SK-N-SH treated with all-trans-retinoic acid at 6 μM for 48 hours (cell line): ENCODE measurements around the gene EVC.

ENCODE experiments used
- ATAC-seq: fragments of 200-7000 bp; cut with Tn5 transposase; 3 replicates; pipeline ENCODE4 v1.9.1; 2020; ENCODE audit warnings: mild to moderate bottlenecking, moderate library complexity
- ARNTL ChIP-seq: fragments of 450-650 bp; formaldehyde crosslinking; IDR thresholded peaks from 2 replicates; pipeline ENCODE4 v1.5.0; 2020; ENCODE audit warnings: low read depth, mild to moderate bottlenecking, moderate library complexity, borderline replicate concordance
- BACH2 ChIP-seq: fragments of 250-450 bp; sonication (Bioruptor Pico); IDR thresholded peaks from 2 replicates; pipeline ENCODE4 v1.9.0; 2021; ENCODE audit warnings: mild to moderate bottlenecking, borderline replicate concordance
- CREB5 ChIP-seq: fragments of 250-450 bp; sonication (Bioruptor Pico); IDR thresholded peaks from 2 replicates; pipeline ENCODE4 v1.5.1; 2020; ENCODE audit warnings: low read depth, mild to moderate bottlenecking, moderate library complexity
- CSRNP3 ChIP-seq: fragments of 250-450 bp; sonication (Bioruptor Pico); IDR thresholded peaks from 2 replicates; pipeline ENCODE4 v1.5.1; 2021; ENCODE audit warnings: mild to moderate bottlenecking, moderate library complexity
- ESRRG ChIP-seq: fragments of 250-450 bp; sonication (Bioruptor Pico); IDR thresholded peaks from 2 replicates; pipeline ENCODE4 v1.6.1; 2021; ENCODE audit warnings: mild to moderate bottlenecking
- GLIS3 ChIP-seq: fragments of 250-450 bp; sonication (Bioruptor Pico); IDR thresholded peaks from 2 replicates; pipeline ENCODE4 v1.5.0; 2020; ENCODE audit warnings: mild to moderate bottlenecking, moderate library complexity
- ISL1 ChIP-seq: fragments of 250-450 bp; sonication (Bioruptor Pico); IDR thresholded peaks from 2 replicates; pipeline ENCODE4 v2.1.2; 2022; ENCODE audit warnings: mild to moderate bottlenecking, moderate library complexity
- OSR1 ChIP-seq: fragments of 250-450 bp; sonication (Bioruptor Pico); IDR thresholded peaks from 2 replicates; pipeline ENCODE4 v1.8.0; 2022; ENCODE audit warnings: moderate library complexity, mild to moderate bottlenecking, inconsistent platforms
- PATZ1 ChIP-seq: fragments of 250-450 bp; sonication (Bioruptor Pico); IDR thresholded peaks from 2 replicates; pipeline ENCODE4 v1.8.0; 2020; ENCODE audit warnings: mild to moderate bottlenecking, moderate library complexity, borderline replicate concordance
- POU6F1 ChIP-seq: fragments of 250-450 bp; sonication (Bioruptor Pico); IDR thresholded peaks from 2 replicates; pipeline ENCODE4 v1.8.0; 2021; ENCODE audit warnings: low read depth, mild to moderate bottlenecking, moderate library complexity, borderline replicate concordance
- PPARA ChIP-seq: fragments of 250-450 bp; sonication (Bioruptor Pico); IDR thresholded peaks from 2 replicates; pipeline ENCODE4 v1.5.0; 2020; ENCODE audit warnings: mild to moderate bottlenecking, borderline replicate concordance
- RARB ChIP-seq: fragments of 250-450 bp; sonication (Bioruptor Pico); IDR thresholded peaks from 2 replicates; pipeline ENCODE4 v1.8.0; 2021; ENCODE audit warnings: mild to moderate bottlenecking, moderate library complexity
- SNAI2 ChIP-seq: fragments of 250-450 bp; sonication (Bioruptor Pico); IDR thresholded peaks from 2 replicates; pipeline ENCODE4 v1.5.0; 2020; ENCODE audit warnings: mild to moderate bottlenecking, moderate library complexity
- TCF4 ChIP-seq: fragments of 250-450 bp; sonication (Bioruptor Pico); IDR thresholded peaks from 2 replicates; pipeline ENCODE4 v1.8.0; 2021; ENCODE audit warnings: mild to moderate bottlenecking, moderate library complexity, borderline replicate concordance
- TOX ChIP-seq: fragments of 250-450 bp; sonication (Bioruptor Pico); IDR thresholded peaks from 2 replicates; pipeline ENCODE4 v1.8.0; 2021; ENCODE audit warnings: mild to moderate bottlenecking, moderate library complexity, borderline replicate concordance
- TSHZ2 ChIP-seq: fragments of 250-450 bp; sonication (Bioruptor Pico); IDR thresholded peaks from 2 replicates; pipeline ENCODE4 v1.5.0; 2020; ENCODE audit warnings: mild to moderate bottlenecking, moderate library complexity
- ZC3H10 ChIP-seq: fragments of 250-450 bp; sonication (Bioruptor Pico); IDR thresholded peaks from 2 replicates; pipeline ENCODE4 v1.5.1; 2021; ENCODE audit warnings: mild to moderate bottlenecking, moderate library complexity
- ZFP3 ChIP-seq: fragments of 250-450 bp; sonication (Bioruptor Pico); IDR thresholded peaks from 2 replicates; pipeline ENCODE4 v1.5.0; 2020; ENCODE audit warnings: mild to moderate bottlenecking, moderate library complexity
- ZFP30 ChIP-seq: fragments of 450-650 bp; formaldehyde crosslinking; IDR thresholded peaks from 2 replicates; pipeline ENCODE4 v1.5.0; 2022; ENCODE audit warnings: mild to moderate bottlenecking, moderate library complexity
- ZNF565 ChIP-seq: fragments of 450-650 bp; formaldehyde crosslinking; conservative IDR thresholded peaks from 2 replicates; pipeline ENCODE4 v1.5.0; 2020; ENCODE audit warnings: low read depth, mild to moderate bottlenecking, moderate library complexity
- ZNF70 ChIP-seq: fragments of 450-650 bp; formaldehyde crosslinking; IDR thresholded peaks from 2 replicates; pipeline ENCODE4 v1.5.0; 2020; ENCODE audit warnings: mild to moderate bottlenecking, moderate library complexity
- ZNF8 ChIP-seq: fragments of 450-650 bp; formaldehyde crosslinking; IDR thresholded peaks from 2 replicates; pipeline ENCODE4 v1.5.0; 2020; ENCODE audit warnings: mild to moderate bottlenecking, moderate library complexity

The EVC gene

GRCh38 chr4:5666741-5667140 is 44.3 kb upstream of the EVC start:
- no peak for ATAC-seq
- TF ChIP-seq BACH2 (no peak), PPARA (no peak), TOX (CRISPR knock-in tag) (no peak)

GRCh38 chr4:5676763-5677162 is 34.2 kb upstream of the EVC start:
- no peak for ATAC-seq

GRCh38 chr4:5678977-5679376 is 32.0 kb upstream of the EVC start:
- no peak for TF ChIP-seq ESRRG
- TF ChIP-seq ZFP3 (CRISPR knock-in tag) = no peak
- TF ChIP-seq CREB5 (CRISPR knock-in tag) = no peak
- TF ChIP-seq ZNF70 (CRISPR knock-in tag) = no peak
- no peak for TF ChIP-seq TOX (CRISPR knock-in tag)
- no peak for TF ChIP-seq ARNTL (CRISPR knock-in tag)
- TF ChIP-seq ZC3H10 (CRISPR knock-in tag) = no peak
- TF ChIP-seq SNAI2 (CRISPR knock-in tag) = no peak
- TF ChIP-seq CSRNP3 (CRISPR knock-in tag) = no peak
- no peak for TF ChIP-seq POU6F1 (CRISPR knock-in tag)
- TF ChIP-seq PATZ1 (CRISPR knock-in tag) = no peak
- TF ChIP-seq RARB (CRISPR knock-in tag) = no peak
- TF ChIP-seq ZNF8 (CRISPR knock-in tag) = no peak
- no peak for ATAC-seq

More at GRCh38 chr4:5676763-5677162, 34.2 kb upstream of the EVC start:
- TF ChIP-seq ZFP3 (CRISPR knock-in tag) (no peak), RARB (CRISPR knock-in tag) (no peak), CREB5 (CRISPR knock-in tag) (no peak), ZFP30 (CRISPR knock-in tag) (no peak)

- ATAC-seq = no peak
- no peak for TF ChIP-seq OSR1 (CRISPR knock-in tag)
- TF ChIP-seq GLIS3 (CRISPR knock-in tag) = no peak
- TF ChIP-seq PPARA = no peak
- TF ChIP-seq ZC3H10 (CRISPR knock-in tag) = no peak
- no peak for TF ChIP-seq ISL1 (CRISPR knock-in tag)
- no peak for TF ChIP-seq CSRNP3 (CRISPR knock-in tag)
- TF ChIP-seq ZNF70 (CRISPR knock-in tag) = no peak
- no peak for TF ChIP-seq TCF4 (CRISPR knock-in tag)
- TF ChIP-seq BACH2 = no peak
- no peak for TF ChIP-seq ZNF8 (CRISPR knock-in tag)
- TF ChIP-seq TSHZ2 (CRISPR knock-in tag) = no peak
- no peak for TF ChIP-seq PATZ1 (CRISPR knock-in tag)
- no peak for TF ChIP-seq ZNF565
- no peak for TF ChIP-seq ZFP30 (CRISPR knock-in tag)
These were observed 27.4 kb upstream of the EVC start for GRCh38 chr4:5683566-5683965.
